ENCODE data around the gene FHAD1.

The FHAD1 gene

GRCh38 chr1:15390667-15391066 is 143.6 kb downstream of the FHAD1 start:
- Histone ChIP-seq H3K4me2 (ENCODE audit: low read depth, low read length) (no peak overlapping the region), H3K9me2 (replicated peaks; ENCODE audit: insufficient read depth, low read length) (no peaks in the 10 kb centered on the region), H3K4me3 (ENCODE audit: low read length) (no peak overlapping the region), H3K79me2 (ENCODE audit: low read length) (no peaks in the 10 kb centered on the region), H3K36me3 (replicated peaks; ENCODE audit: insufficient read depth, low read length) (no peaks in the 10 kb centered on the region), H4K20me1 (ENCODE audit: insufficient read depth, low read length) (no peaks in the 10 kb centered on the region), H2AFZ (ENCODE audit: low read length) (no peak overlapping the region), H3K27me3 (replicated peaks; ENCODE audit: insufficient read depth, low read length) (no peaks in the 10 kb centered on the region), H3K4me1 (ENCODE audit: low read length) (no peaks in the 10 kb centered on the region), H3K27ac (ENCODE audit: low read length) (no peak overlapping the region), H3K9me3 (replicated peaks; ENCODE audit: insufficient read depth, low read length) (no peaks in the 10 kb centered on the region), H3F3A (ENCODE audit: insufficient read depth, low read length) (no peaks in the 10 kb centered on the region), H3K9ac (ENCODE audit: low read length) (no peak overlapping the region)
- DNase-seq = no peak
- TF ChIP-seq CTCF (IDR thresholded peaks at IDR 0.05; ENCODE audit: low read length) (no peak), EZH2phosphoT487 (IDR thresholded peaks at IDR 0.05; ENCODE audit: low read length) (no peak), EZH2 (optimal IDR thresholded peaks at IDR 0.05; ENCODE audit: low read depth, low read length) (no peak)

GRCh38 chr1:15391366-15391765 is 144.3 kb downstream of the FHAD1 start:
- H3K36me3 ChIP-seq (replicated peaks; ENCODE audit: insufficient read depth, low read length) = no peaks in the 10 kb centered on the region
- no peaks in the 10 kb centered on the region for H4K20me1 ChIP-seq (ENCODE audit: insufficient read depth, low read length)
- H3K4me1 ChIP-seq (ENCODE audit: low read length) = no peaks in the 10 kb centered on the region
- no peak overlapping the region for H3K4me3 ChIP-seq (ENCODE audit: low read length)
- H3K9me2 ChIP-seq (replicated peaks; ENCODE audit: insufficient read depth, low read length) = no peaks in the 10 kb centered on the region
- no peak overlapping the region for H3K9ac ChIP-seq (ENCODE audit: low read length)
- no peaks in the 10 kb centered on the region for H3K9me3 ChIP-seq (replicated peaks; ENCODE audit: insufficient read depth, low read length)
- no peak overlapping the region for H3K4me2 ChIP-seq (ENCODE audit: low read depth, low read length)
- TF ChIP-seq CTCF (IDR thresholded peaks at IDR 0.05; ENCODE audit: low read length) = no peak
- no peak for TF ChIP-seq EZH2phosphoT487 (IDR thresholded peaks at IDR 0.05; ENCODE audit: low read length)
- no peak for TF ChIP-seq EZH2 (optimal IDR thresholded peaks at IDR 0.05; ENCODE audit: low read depth, low read length)
- DNase-seq = no peak
- H3K79me2 ChIP-seq (ENCODE audit: low read length) = no peaks in the 10 kb centered on the region
- H2AFZ ChIP-seq (ENCODE audit: low read length) = no peak overlapping the region
- no peaks in the 10 kb centered on the region for H3K27me3 ChIP-seq (replicated peaks; ENCODE audit: insufficient read depth, low read length)
- no peak overlapping the region for H3K27ac ChIP-seq (ENCODE audit: low read length)
- H3F3A ChIP-seq (ENCODE audit: insufficient read depth, low read length) = no peaks in the 10 kb centered on the region

GRCh38 chr1:15393475-15394257 is 146.6 kb downstream of the FHAD1 start:
- no peaks in the 10 kb centered on the region for H3K36me3 ChIP-seq (replicated peaks; ENCODE audit: insufficient read depth, low read length)
- H3K9me2 ChIP-seq (replicated peaks; ENCODE audit: insufficient read depth, low read length) = no peaks in the 10 kb centered on the region
- TF ChIP-seq EZH2phosphoT487 (IDR thresholded peaks at IDR 0.05; ENCODE audit: low read length) (no peak), CTCF (IDR thresholded peaks at IDR 0.05; ENCODE audit: low read length) (no peak), EZH2 (optimal IDR thresholded peaks at IDR 0.05; ENCODE audit: low read depth, low read length) (no peak)
- H3K9me3 ChIP-seq (replicated peaks; ENCODE audit: insufficient read depth, low read length) = no peaks in the 10 kb centered on the region
- H3K27ac ChIP-seq (ENCODE audit: low read length) = no peak overlapping the region
- H3F3A ChIP-seq (ENCODE audit: insufficient read depth, low read length) = no peaks in the 10 kb centered on the region
- H3K4me1 ChIP-seq (ENCODE audit: low read length) = no peaks in the 10 kb centered on the region
- no peak overlapping the region for H2AFZ ChIP-seq (ENCODE audit: low read length)
- H3K4me2 ChIP-seq (ENCODE audit: low read depth, low read length) = no peak overlapping the region
- no peaks in the 10 kb centered on the region for H4K20me1 ChIP-seq (ENCODE audit: insufficient read depth, low read length)
- no peak overlapping the region for H3K4me3 ChIP-seq (ENCODE audit: low read length)
- H3K9ac ChIP-seq (ENCODE audit: low read length) = no peak overlapping the region
- no peaks in the 10 kb centered on the region for H3K27me3 ChIP-seq (replicated peaks; ENCODE audit: insufficient read depth, low read length)
- H3K79me2 ChIP-seq (ENCODE audit: low read length) = no peaks in the 10 kb centered on the region
- no peak for DNase-seq

All from MM.1S (cell line).